ENCODE results near the gene RPS29. TPM values are rescaled to one million over a fixed set of nuclear protein-coding genes. Genes with fewer than 3 reads are reported as not detected.

The RPS29 gene
- total and polyA plus RNA-seq, 9 of the 15 experiments (the other 6 are each of a cell fraction or from before 2014, with no cell fraction given): 1,545 to 5,012 (median 2,448) TPM

DNA sequence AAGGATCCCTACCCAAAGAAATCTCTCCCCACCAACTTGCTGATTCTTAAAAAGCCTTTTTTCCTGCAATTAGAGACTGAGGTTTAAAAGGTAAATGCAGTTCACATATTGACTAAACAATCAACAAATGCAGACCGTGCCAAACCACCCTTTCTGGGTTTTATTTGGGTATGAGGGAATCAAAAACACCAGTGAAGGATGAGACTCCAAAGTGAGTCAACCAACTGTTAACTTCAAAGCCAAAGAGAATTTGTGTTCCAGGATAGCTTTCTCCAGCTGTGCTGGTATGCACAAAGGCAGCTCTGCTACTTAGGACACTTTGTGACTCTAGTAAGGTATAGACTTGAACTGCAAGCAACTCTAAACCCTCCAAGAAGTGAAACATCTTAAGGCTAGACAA lies 39.4 kb downstream of the RPS29 start:
- no peak overlapping the region for H2AFZ ChIP-seq (ENCODE audit: low read depth, low read length)
- TF ChIP-seq TRIM24 (IDR thresholded peaks at IDR 0.05) (no peak), DDX20 (tag; IDR thresholded peaks at IDR 0.05; ENCODE audit: low read depth) (no peak), NCOA2 (IDR thresholded peaks at IDR 0.05; ENCODE audit: partially characterized antibody in 2 of 2) (no peak), TEAD4 (IDR thresholded peaks at IDR 0.05; ENCODE audit: low read length) (no peak), TEAD4 (CRISPR knock-in tag; IDR thresholded peaks at IDR 0.05; ENCODE audit: borderline replicate concordance) (no peak), NFE2 (IDR thresholded peaks at IDR 0.05; ENCODE audit: low read depth) (no peak), SRSF9 (IDR thresholded peaks at IDR 0.05; ENCODE audit: borderline replicate concordance, low read depth, low read length) (no peak), IRF2 (CRISPR knock-in tag; IDR thresholded peaks at IDR 0.05) (no peak), WHSC1 (IDR thresholded peaks at IDR 0.05; ENCODE audit: low read length) (no peak)
- TF ChIP-seq, protein P1, sequence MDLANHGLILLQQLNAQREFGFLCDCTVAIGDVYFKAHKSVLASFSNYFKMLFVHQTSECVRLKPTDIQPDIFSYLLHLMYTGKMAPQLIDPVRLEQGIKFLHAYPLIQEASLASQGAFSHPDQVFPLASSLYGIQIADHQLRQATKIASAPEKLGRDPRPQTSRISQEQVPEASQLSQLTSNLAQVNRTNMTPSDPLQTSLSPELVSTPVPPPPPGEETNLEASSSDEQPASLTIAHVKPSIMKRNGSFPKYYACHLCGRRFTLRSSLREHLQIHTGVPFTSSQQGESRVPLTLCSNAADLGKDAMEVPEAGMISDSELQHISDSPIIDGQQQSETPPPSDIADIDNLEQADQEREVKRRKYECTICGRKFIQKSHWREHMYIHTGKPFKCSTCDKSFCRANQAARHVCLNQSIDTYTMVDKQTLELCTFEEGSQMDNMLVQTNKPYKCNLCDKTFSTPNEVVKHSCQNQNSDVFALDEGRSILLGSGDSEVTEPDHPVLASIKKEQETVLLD (IDR thresholded peaks at IDR 0.05): no peak
- TF ChIP-seq, protein P2, sequence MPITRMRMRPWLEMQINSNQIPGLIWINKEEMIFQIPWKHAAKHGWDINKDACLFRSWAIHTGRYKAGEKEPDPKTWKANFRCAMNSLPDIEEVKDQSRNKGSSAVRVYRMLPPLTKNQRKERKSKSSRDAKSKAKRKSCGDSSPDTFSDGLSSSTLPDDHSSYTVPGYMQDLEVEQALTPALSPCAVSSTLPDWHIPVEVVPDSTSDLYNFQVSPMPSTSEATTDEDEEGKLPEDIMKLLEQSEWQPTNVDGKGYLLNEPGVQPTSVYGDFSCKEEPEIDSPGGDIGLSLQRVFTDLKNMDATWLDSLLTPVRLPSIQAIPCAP (CRISPR knock-in tag; IDR thresholded peaks at IDR 0.05; ENCODE audit: borderline replicate concordance): no peak
- TF ChIP-seq, protein P3, sequence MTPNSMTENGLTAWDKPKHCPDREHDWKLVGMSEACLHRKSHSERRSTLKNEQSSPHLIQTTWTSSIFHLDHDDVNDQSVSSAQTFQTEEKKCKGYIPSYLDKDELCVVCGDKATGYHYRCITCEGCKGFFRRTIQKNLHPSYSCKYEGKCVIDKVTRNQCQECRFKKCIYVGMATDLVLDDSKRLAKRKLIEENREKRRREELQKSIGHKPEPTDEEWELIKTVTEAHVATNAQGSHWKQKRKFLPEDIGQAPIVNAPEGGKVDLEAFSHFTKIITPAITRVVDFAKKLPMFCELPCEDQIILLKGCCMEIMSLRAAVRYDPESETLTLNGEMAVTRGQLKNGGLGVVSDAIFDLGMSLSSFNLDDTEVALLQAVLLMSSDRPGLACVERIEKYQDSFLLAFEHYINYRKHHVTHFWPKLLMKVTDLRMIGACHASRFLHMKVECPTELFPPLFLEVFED (CRISPR knock-in tag; conservative IDR thresholded peaks at IDR 0.05): no peak
- no peak overlapping the region for H3K27ac ChIP-seq (ENCODE audit: extremely low read depth, low read depth, low read length)
- H3K9ac ChIP-seq (ENCODE audit: insufficient read depth in 1 of 2, low read depth in 2 of 2, low read length in 2 of 2): no peak overlapping the region
- H3K9me3 ChIP-seq (replicated peaks; ENCODE audit: control insufficient read depth, insufficient read depth, low read depth, low read length): no peaks in the 10 kb centered on the region
- BruUV-seq (replicated peaks): no TSS peak
- no peaks in the 10 kb centered on the region for H3K4me1 ChIP-seq (replicated peaks in 1 of 2; ENCODE audit: control insufficient read depth in 2 of 2, insufficient read depth in 2 of 2, low read length in 2 of 2)
- ChIA-PET CTCF (ENCODE audit: low intra/inter-chr PET ratio) (no interaction called here), POLR2A (no interaction called here)
- WGBS (ENCODE audit: insufficient coverage, low coverage, missing lambda C conversion rate): 0% methylated on average over 1 of the region's 1 CpG
- no peaks in the 10 kb centered on the region for H3K9me1 ChIP-seq (ENCODE audit: control insufficient read depth, insufficient read depth, low read length)
- no peaks in the 10 kb centered on the region for H3K79me2 ChIP-seq (ENCODE audit: control insufficient read depth, insufficient read depth, low read length)
- no peaks in the 10 kb centered on the region for H3K36me3 ChIP-seq (ENCODE audit: control insufficient read depth, insufficient read depth, low read length)
- intact Hi-C loops (cut with micrococcal nuclease) (no loop called here), in situ Hi-C loops (cut with MboI) (no loop called here)
- H3K4me2 ChIP-seq (ENCODE audit: insufficient read depth, low read length): no peak overlapping the region
- no peak overlapping the region for H3K4me3 ChIP-seq
- no peak for DNase-seq (ENCODE audit: extremely low read depth in 1 of 4, low spot score in 3 of 4)
- H3K27me3 ChIP-seq (ENCODE audit: control insufficient read depth in 2 of 2, insufficient read depth in 2 of 2, low read length in 2 of 2): no peaks in the 10 kb centered on the region
- FAIRE-seq: no peak
- no peak for ATAC-seq
- H4K20me1 ChIP-seq (replicated peaks; ENCODE audit: control insufficient read depth, insufficient read depth, low read length): no peaks in the 10 kb centered on the region; the same call in 1 of the 2 replicates
